A549 (cell line): ENCODE data around the gene LTK. TPM values are rescaled to one million over a fixed set of nuclear protein-coding genes. Genes with fewer than 3 reads are reported as not detected.

Source experiments
- ATAC-seq, 2 experiments: fragments of 200-7000 bp in 1 of 2; fragments of >200 bp in 1 of 2; cut with Nextera tagmentation in 1 of 2; cut with Tn5 transposase in 1 of 2; 3 replicates each; pipeline versions ENCODE4 v1.8.0 to v1.9.1; 2018 to 2020; ENCODE audit warnings: mild to moderate bottlenecking in 1 of 2, moderate library complexity in 1 of 2
- CTCF ChIA-PET: fragments of 300-600 bp; sonication (Branson Sonifier 250); formaldehyde crosslinking; extraction: SDS; loops from one replicate; lab custom pipeline; 2021; ENCODE audit warnings: antibody characterized with exemption, inconsistent platforms; lab: Yijun Ruan, JAX
- POLR2A ChIA-PET: fragments of 350-600 bp; formaldehyde crosslinking; extraction: SDS; loops from one replicate; lab custom pipeline; 2021; ENCODE audit warnings: antibody characterized with exemption, inconsistent platforms; lab: Yijun Ruan, JAX
- DNase-seq, 2 experiments: peaks; one replicate each; pipeline versions ENCODE4 v3.0.0 to v3.0.0-alpha.2; 2011 to 2016; ENCODE audit warnings: low read depth in 1 of 2, low spot score in 1 of 2
- FAIRE-seq: peaks from 2 replicates; lab custom pipeline; 2011; peaks lifted over from hg19 to GRCh38; lab: Jason Lieb, UNC
- H3K27ac ChIP-seq, 2 experiments: fragments of >200 bp; sonication (Bioruptor Twin); formaldehyde crosslinking; 3 replicates each; pipeline ENCODE4 v1.5.1; 2016 to 2017
- H3K4me1 ChIP-seq: fragments of >200 bp; sonication (Bioruptor Twin); formaldehyde crosslinking; 3 replicates; pipeline ENCODE4 v1.6.1; 2016
- H3K4me2 ChIP-seq: fragments of >200 bp; sonication (Bioruptor Twin); formaldehyde crosslinking; 3 replicates; pipeline ENCODE4 v1.6.1; 2016
- H3K4me3 ChIP-seq: fragments of >200 bp; sonication (Bioruptor Twin); formaldehyde crosslinking; 3 replicates; pipeline ENCODE4 v1.5.1; 2016
- H3K9me3 ChIP-seq: fragments of >200 bp; sonication (Bioruptor Twin); formaldehyde crosslinking; 3 replicates; pipeline ENCODE4 v1.6.1; 2016
- CBX8 ChIP-seq: fragments of 200-600 bp; sonication (generic); IDR thresholded peaks from 2 replicates; pipeline ENCODE4 v1.6.1; 2016
- HEYL ChIP-seq: fragments of 250-450 bp; sonication (Bioruptor Pico); IDR thresholded peaks from 2 replicates; pipeline ENCODE4 v1.8.0; 2021; ENCODE audit warnings: mild to moderate bottlenecking, moderate library complexity
- NFE2L2 ChIP-seq: fragments of 150-350 bp; conservative IDR thresholded peaks from 2 replicates; pipeline ENCODE4 v1.6.1; 2014; ENCODE audit warnings: low read length
- PBX3 ChIP-seq: IDR thresholded peaks from 2 replicates; pipeline ENCODE4 v1.6.1; 2012
- RARB ChIP-seq: fragments of 250-450 bp; sonication (Bioruptor Pico); IDR thresholded peaks from 2 replicates; pipeline ENCODE4 v1.8.0; 2021; ENCODE audit warnings: mild to moderate bottlenecking, moderate library complexity
- WGBS: methylation state at CpG from one replicate; pipeline ENCODE4 v1.1.6; 2017; ENCODE audit errors: missing lambda C conversion rate; 5-methylcytosine and 5-hydroxymethylcytosine counted together
- polyA plus RNA-seq, 4 experiments: library from polyadenylated mRNA; depleted of rRNA in 3 of 4; stranded (reverse); fragments of >200 nt; fragmentation: RNase III in 1 of 4; extraction: RNeasy Plus Mini Kit Qiagen cat#74134 plus additional on column Dnase treatment in 1 of 4; gene quantifications; 2 replicates in 3 of 4; 3 replicates in 1 of 4; pipeline ENCODE4 v1.2.3, GENCODE V29; 2011 to 2017
- TF ChIP-seq, protein P1 (sequence below): fragments of 200-600 bp; sonication (generic); IDR thresholded peaks from 2 replicates; pipeline ENCODE4 v1.6.1; 2016; ENCODE audit warnings: antibody characterized with exemption, mild to moderate bottlenecking, moderate library complexity

The LTK gene
- polyA plus RNA-seq, 2 of the 4 experiments (the other 2 are of a cell fraction), result 0.10 to 0.17 TPM

GRCh38 chr15:41462084-41462795 is 51.4 kb downstream of the LTK start:
- no peaks in the 10 kb centered on the region for H3K4me1 ChIP-seq
- ATAC-seq (no peak), FAIRE-seq (no peak), DNase-seq (no peak)
- POLR2A ChIA-PET, result no interaction called here
- 85% methylated on average over 4 of the region's 4 CpGs for WGBS
- CTCF ChIA-PET, result no interaction called here
- no peak overlapping the region for H3K27ac ChIP-seq
- no peak for TF ChIP-seq NFE2L2
- no peak for TF ChIP-seq PBX3
- TF ChIP-seq CBX8, result no peak
- TF ChIP-seq, protein P1, sequence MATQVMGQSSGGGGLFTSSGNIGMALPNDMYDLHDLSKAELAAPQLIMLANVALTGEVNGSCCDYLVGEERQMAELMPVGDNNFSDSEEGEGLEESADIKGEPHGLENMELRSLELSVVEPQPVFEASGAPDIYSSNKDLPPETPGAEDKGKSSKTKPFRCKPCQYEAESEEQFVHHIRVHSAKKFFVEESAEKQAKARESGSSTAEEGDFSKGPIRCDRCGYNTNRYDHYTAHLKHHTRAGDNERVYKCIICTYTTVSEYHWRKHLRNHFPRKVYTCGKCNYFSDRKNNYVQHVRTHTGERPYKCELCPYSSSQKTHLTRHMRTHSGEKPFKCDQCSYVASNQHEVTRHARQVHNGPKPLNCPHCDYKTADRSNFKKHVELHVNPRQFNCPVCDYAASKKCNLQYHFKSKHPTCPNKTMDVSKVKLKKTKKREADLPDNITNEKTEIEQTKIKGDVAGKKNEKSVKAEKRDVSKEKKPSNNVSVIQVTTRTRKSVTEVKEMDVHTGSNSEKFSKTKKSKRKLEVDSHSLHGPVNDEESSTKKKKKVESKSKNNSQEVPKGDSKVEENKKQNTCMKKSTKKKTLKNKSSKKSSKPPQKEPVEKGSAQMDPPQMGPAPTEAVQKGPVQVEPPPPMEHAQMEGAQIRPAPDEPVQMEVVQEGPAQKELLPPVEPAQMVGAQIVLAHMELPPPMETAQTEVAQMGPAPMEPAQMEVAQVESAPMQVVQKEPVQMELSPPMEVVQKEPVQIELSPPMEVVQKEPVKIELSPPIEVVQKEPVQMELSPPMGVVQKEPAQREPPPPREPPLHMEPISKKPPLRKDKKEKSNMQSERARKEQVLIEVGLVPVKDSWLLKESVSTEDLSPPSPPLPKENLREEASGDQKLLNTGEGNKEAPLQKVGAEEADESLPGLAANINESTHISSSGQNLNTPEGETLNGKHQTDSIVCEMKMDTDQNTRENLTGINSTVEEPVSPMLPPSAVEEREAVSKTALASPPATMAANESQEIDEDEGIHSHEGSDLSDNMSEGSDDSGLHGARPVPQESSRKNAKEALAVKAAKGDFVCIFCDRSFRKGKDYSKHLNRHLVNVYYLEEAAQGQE, result no peak
- TF ChIP-seq HEYL (CRISPR knock-in tag), result no peak
- no peak for TF ChIP-seq RARB (CRISPR knock-in tag)
- no peak overlapping the region for H3K4me3 ChIP-seq
- no peaks in the 10 kb centered on the region for H3K9me3 ChIP-seq
- H3K4me2 ChIP-seq, result no peak overlapping the region

Other genes starting within 250 kb of the LTK start
- gene OIP5, start 181.2 kb downstream of the LTK start, polyA plus RNA-seq (2011; rRNA removed), result 21.6 and 31.4 TPM in 2 replicates
- 21.7 to 23.2 TPM (median 22.4 TPM) in 3 replicates for gene OIP5, start 181.2 kb downstream of the LTK start, polyA plus RNA-seq (2017; fragmentation: RNase III; extraction: RNeasy Plus Mini Kit Qiagen cat#74134 plus additional on column Dnase treatment)
- gene NUSAP1, start 180.9 kb downstream of the LTK start, polyA plus RNA-seq (2011; rRNA removed), result 79.7 and 103 TPM in 2 replicates
- 105 to 118 TPM (median 110 TPM) in 3 replicates for gene NUSAP1, start 180.9 kb downstream of the LTK start, polyA plus RNA-seq (2017; fragmentation: RNase III; extraction: RNeasy Plus Mini Kit Qiagen cat#74134 plus additional on column Dnase treatment)
- 14.0 and 20.4 TPM in 2 replicates for gene NDUFAF1, start 111.3 kb downstream of the LTK start, polyA plus RNA-seq (2011; rRNA removed)
- gene NDUFAF1, start 111.3 kb downstream of the LTK start, polyA plus RNA-seq (2017; fragmentation: RNase III; extraction: RNeasy Plus Mini Kit Qiagen cat#74134 plus additional on column Dnase treatment), result 13.1 to 14.1 TPM (median 13.7 TPM) in 3 replicates
- gene RTF1, start 96.7 kb downstream of the LTK start, polyA plus RNA-seq (2011; rRNA removed), result 20.0 and 22.8 TPM in 2 replicates
- 21.1 to 22.8 TPM (median 21.5 TPM) in 3 replicates for gene RTF1, start 96.7 kb downstream of the LTK start, polyA plus RNA-seq (2017; fragmentation: RNase III; extraction: RNeasy Plus Mini Kit Qiagen cat#74134 plus additional on column Dnase treatment)
- gene ITPKA, start 20.0 kb downstream of the LTK start, polyA plus RNA-seq (2011; rRNA removed), result 0.52 and 0.73 TPM in 2 replicates
- 1.1 to 1.5 TPM (median 1.3 TPM) in 3 replicates for gene ITPKA, start 20.0 kb downstream of the LTK start, polyA plus RNA-seq (2017; fragmentation: RNase III; extraction: RNeasy Plus Mini Kit Qiagen cat#74134 plus additional on column Dnase treatment)
- 8.1 and 10.0 TPM in 2 replicates for gene RPAP1, start 30.4 kb upstream of the LTK start, polyA plus RNA-seq (2011; rRNA removed)
- gene RPAP1, start 30.4 kb upstream of the LTK start, polyA plus RNA-seq (2017; fragmentation: RNase III; extraction: RNeasy Plus Mini Kit Qiagen cat#74134 plus additional on column Dnase treatment), result 11.9 to 13.1 TPM (median 12.7 TPM) in 3 replicates
- gene TYRO3, start 45.4 kb upstream of the LTK start, polyA plus RNA-seq (2011; rRNA removed), result 8.1 and 11.8 TPM in 2 replicates
- gene TYRO3, start 45.4 kb upstream of the LTK start, polyA plus RNA-seq (2017; fragmentation: RNase III; extraction: RNeasy Plus Mini Kit Qiagen cat#74134 plus additional on column Dnase treatment), result 7.2 to 7.9 TPM (median 7.6 TPM) in 3 replicates
- 13.8 and 17.9 TPM in 2 replicates for gene MGA, start 146.6 kb upstream of the LTK start, polyA plus RNA-seq (2011; rRNA removed)
- 4.5 to 5.8 TPM (median 4.6 TPM) in 3 replicates for gene MGA, start 146.6 kb upstream of the LTK start, polyA plus RNA-seq (2017; fragmentation: RNase III; extraction: RNeasy Plus Mini Kit Qiagen cat#74134 plus additional on column Dnase treatment)